Breast epithelium (tissue), 4 donors: ENCODE measurements around the gene RHEB. TPM values are rescaled to one million over a fixed set of nuclear protein-coding genes. Genes with fewer than 3 reads are reported as not detected.
"Not testable (repeated sequence)": the region's sequence is repeated elsewhere in the genome, so short reads cannot be mapped to it uniquely, and the experiment has no call there.

Source experiments
- DNase-seq, 2 donors: peaks; one replicate each; pipeline ENCODE4 v3.0.0-alpha.2; 2019; ENCODE audit warnings: low spot score in 2 of 2
- H3K27ac ChIP-seq, 2 donors: fragments of 200-600 bp; sonication (generic) in 1 of 2; one replicate each; pipeline ENCODE4 v1.5.1; 2016 to 2019; ENCODE audit warnings: mild to moderate bottlenecking in 1 of 2
- H3K27me3 ChIP-seq, 2 donors: fragments of 200-600 bp; sonication (generic) in 1 of 2; one replicate each; pipeline versions ENCODE4 v1.5.1 to v1.6.0; 2017 to 2019; ENCODE audit warnings: control low read depth in 1 of 2, mild to moderate bottlenecking in 1 of 2
- H3K36me3 ChIP-seq: fragments of 200-600 bp; one replicate; pipeline ENCODE4 v1.5.1; 2019
- H3K4me1 ChIP-seq, 2 donors: fragments of 200-600 bp; sonication (generic); one replicate each; pipeline ENCODE4 v1.5.1; 2016 to 2019; ENCODE audit warnings: control low read depth in 1 of 2
- H3K4me3 ChIP-seq, 3 donors: fragments of 200-600 bp; sonication (generic); 1 replicate in 2 of 3; 2 replicates in 1 of 3; pipeline ENCODE4 v1.5.1; 2016 to 2019; ENCODE audit warnings: mild to moderate bottlenecking in 3 of 3, moderate library complexity in 2 of 3
- H3K9me3 ChIP-seq, 2 donors: fragments of 200-600 bp; sonication (generic) in 1 of 2; one replicate each; pipeline ENCODE4 v1.5.1; 2016 to 2019; ENCODE audit warnings: control low read depth in 1 of 2
- CTCF ChIP-seq, 3 donors: fragments of 450-650 bp; IDR thresholded peaks; one replicate each; pipeline ENCODE4 v1.5.1; 2016 to 2017; ENCODE audit warnings: antibody characterized with exemption in 3 of 3, mild to moderate bottlenecking in 3 of 3, moderate library complexity in 3 of 3
- POLR2A ChIP-seq: fragments of 450-650 bp; IDR thresholded peaks from one replicate; pipeline ENCODE4 v1.6.1; 2016; ENCODE audit warnings: antibody characterized with exemption, mild to moderate bottlenecking, moderate library complexity
- POLR2AphosphoS5 ChIP-seq, 3 donors: sonication (generic); formaldehyde crosslinking; IDR thresholded peaks; one replicate each; pipeline ENCODE4 v1.6.1; 2017; ENCODE audit warnings: antibody characterized with exemption in 3 of 3
- intact Hi-C: fragments of 100-400 bp; cut with DNase I; formaldehyde crosslinking; loops from one replicate; pipeline ENCODE4 v1.15.1; 2023; ENCODE audit warnings: low total_unique reads
- total RNA-seq, 3 donors: library from RNA; depleted of rRNA; stranded (reverse); fragments of >200 nt; gene quantifications; one replicate each; pipeline ENCODE4 v1.1.0, GENCODE V29; 2016

RHEB gene
- total RNA-seq, 3 donors from 2014 or later: 89.3 to 99.3 (median 95.0) TPM

DNA sequence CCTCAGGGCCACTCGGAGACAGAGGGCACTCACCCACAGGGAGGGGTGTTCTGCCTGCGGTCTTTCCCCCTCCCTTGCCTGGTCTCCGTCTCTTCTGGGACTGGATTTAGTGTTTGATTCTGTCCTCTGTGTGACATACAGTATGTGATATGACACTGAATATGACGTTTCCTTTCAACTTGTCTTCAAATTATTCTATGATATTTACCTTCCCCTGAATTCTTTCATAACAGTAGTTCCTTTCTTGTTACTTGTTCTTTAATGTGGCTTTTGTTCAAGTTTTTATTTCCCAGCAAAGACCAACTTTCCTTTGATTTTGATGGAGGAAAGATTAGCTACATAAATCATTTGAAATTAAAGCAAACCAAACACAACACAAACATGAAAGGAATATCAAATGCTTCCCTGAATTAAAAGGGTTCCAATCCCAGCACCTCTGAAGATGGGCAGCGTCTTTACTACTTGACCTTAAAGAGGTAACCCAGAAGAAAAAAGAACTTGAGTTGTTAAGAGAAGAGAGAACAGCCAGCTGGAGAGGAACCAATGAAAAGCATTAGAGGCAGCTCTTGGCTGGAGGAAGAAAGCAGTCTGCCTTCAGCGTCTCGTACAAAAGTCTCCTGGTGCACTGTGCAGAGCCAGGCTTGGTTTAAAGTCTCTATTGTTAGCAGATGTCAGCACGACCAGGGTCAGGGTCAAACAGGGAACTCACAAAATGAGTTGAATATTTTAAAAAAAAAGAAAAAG is 18.3 kb upstream of the RHEB start:
- intact Hi-C loops: no loop called here
- Histone ChIP-seq H3K36me3 (no peaks in the 10 kb centered on the region), H3K27me3 (no peaks in the 10 kb centered on the region), H3K4me1 (no peaks in the 10 kb centered on the region), H3K4me3 (no peak overlapping the region), H3K27ac (peak overlapping the region; percentile 54 to 70), H3K9me3 (no peaks in the 10 kb centered on the region)
- DNase-seq: peak in 1 of 2 donors; percentile 41
- peak in 1 of 3 donors; percentile 44 for TF ChIP-seq POLR2AphosphoS5 (IDR thresholded peaks at IDR 0.05)
- TF ChIP-seq POLR2A: no peak
- TF ChIP-seq CTCF (IDR thresholded peaks at IDR 0.05): no peak

DNA sequence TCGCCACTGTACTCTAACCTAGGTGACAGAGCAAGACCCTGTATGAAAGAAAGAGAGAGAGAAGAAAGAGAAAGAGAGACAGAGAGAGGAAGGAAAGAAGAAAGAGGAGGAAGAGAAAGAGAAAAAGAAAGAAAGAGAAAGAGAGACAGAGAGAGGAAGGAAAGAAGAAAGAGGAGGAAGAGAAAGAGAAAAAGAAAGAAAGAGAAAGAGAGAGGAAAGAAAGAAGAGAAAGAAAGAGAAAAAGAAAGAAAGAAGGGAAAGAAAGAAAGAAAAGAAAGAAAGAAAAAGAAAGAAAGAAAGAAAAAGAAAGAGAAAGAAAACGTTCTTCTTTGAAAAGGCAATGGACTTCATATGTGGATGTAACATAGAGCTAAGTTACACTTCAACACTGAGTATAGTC is 16.5 kb upstream of the RHEB start:
- intact Hi-C loops: not testable (repeated sequence)

DNA sequence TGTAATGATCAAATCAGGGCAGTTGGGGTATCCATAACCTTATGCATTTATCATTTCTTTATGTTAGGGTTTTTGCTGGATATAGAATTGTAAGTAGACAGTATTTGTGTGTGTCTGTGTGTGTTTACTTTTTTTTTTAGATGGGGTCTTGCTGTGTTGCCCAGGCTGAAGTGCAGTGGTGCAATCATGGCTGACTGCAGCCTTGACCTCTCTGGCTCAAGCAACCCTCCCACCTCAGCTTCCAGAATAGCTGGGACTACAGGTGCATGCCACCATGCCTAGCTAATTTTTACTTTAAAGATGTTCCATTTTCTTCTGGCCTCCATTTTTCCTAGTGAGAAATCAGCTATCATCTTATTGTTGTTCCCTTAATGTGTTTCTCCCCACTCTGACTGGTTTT is 10.1 kb upstream of the RHEB start:
- no peaks in the 10 kb centered on the region for H3K36me3 ChIP-seq
- DNase-seq: no peak
- TF ChIP-seq POLR2AphosphoS5 (IDR thresholded peaks at IDR 0.05) (no peak), POLR2A (no peak), CTCF (IDR thresholded peaks at IDR 0.05) (no peak)
- intact Hi-C loops: no loop called here
- no peaks in the 10 kb centered on the region for H3K27me3 ChIP-seq
- no peaks in the 10 kb centered on the region for H3K4me1 ChIP-seq
- H3K27ac ChIP-seq: no peak overlapping the region
- H3K9me3 ChIP-seq: peaks cover 0 to 13% of the 10 kb centered on the region in 2 donors
- H3K4me3 ChIP-seq: no peak overlapping the region

More for the DNA sequence above, 16.5 kb upstream of the RHEB start:
- H3K9me3 ChIP-seq, H3K4me3 ChIP-seq, H3K27me3 ChIP-seq, DNase-seq, H3K36me3 ChIP-seq, H3K4me1 ChIP-seq, H3K27ac ChIP-seq: not testable (repeated sequence)

- H3K27ac ChIP-seq: no peak overlapping the region
- H3K4me3 ChIP-seq: no peak overlapping the region
- TF ChIP-seq POLR2A (no peak), POLR2AphosphoS5 (IDR thresholded peaks at IDR 0.05) (no peak), CTCF (IDR thresholded peaks at IDR 0.05) (no peak)
- intact Hi-C loops: no loop called here
- no peaks in the 10 kb centered on the region for H3K27me3 ChIP-seq
- DNase-seq: no peak
- H3K9me3 ChIP-seq: peaks cover 0 to 2% of the 10 kb centered on the region in 2 donors
- H3K4me1 ChIP-seq: no peaks in the 10 kb centered on the region
- no peaks in the 10 kb centered on the region for H3K36me3 ChIP-seq
These were observed 5.2 kb upstream of the RHEB start for GRCh38 chr7:151524845-151525244.

GRCh38 chr7:151524331-151524730 is 4.6 kb upstream of the RHEB start:
- Histone ChIP-seq H3K27ac (no peak overlapping the region), H3K36me3 (no peaks in the 10 kb centered on the region), H3K4me3 (no peak overlapping the region), H3K27me3 (no peaks in the 10 kb centered on the region), H3K4me1 (no peaks in the 10 kb centered on the region), H3K9me3 (no peaks in the 10 kb centered on the region)
- no peak for TF ChIP-seq POLR2AphosphoS5 (IDR thresholded peaks at IDR 0.05)
- TF ChIP-seq POLR2A: no peak
- no peak for TF ChIP-seq CTCF (IDR thresholded peaks at IDR 0.05)
- no peak for DNase-seq
- intact Hi-C loops: no loop called here
